ENCODE results near the gene LINC00237.

Gene LINC00237

DNA sequence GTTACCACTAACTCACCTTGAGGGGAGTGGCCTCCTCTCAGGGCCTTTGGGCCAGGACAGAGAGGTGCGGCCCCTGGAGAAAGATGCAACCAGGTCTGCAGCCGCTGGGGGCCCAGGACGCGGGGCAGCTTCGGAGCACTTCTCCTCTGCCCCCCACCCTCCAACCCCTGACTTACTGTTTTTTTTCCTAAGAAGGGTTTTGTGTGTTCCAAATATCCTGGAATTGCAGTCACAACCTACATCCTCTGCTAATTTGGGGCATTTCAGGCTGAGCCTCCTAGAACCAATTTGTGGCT is 1.7 kb downstream of the LINC00237 start:
- DNase-seq (ENCODE audit: low read depth): no peak
- no peak for TF ChIP-seq CTCF (IDR thresholded peaks at IDR 0.05; ENCODE audit: control insufficient read depth, extremely low read depth, insufficient read depth)
- no peak overlapping the region for H3K4me3 ChIP-seq (ENCODE audit: low read depth, low read length)

DNA sequence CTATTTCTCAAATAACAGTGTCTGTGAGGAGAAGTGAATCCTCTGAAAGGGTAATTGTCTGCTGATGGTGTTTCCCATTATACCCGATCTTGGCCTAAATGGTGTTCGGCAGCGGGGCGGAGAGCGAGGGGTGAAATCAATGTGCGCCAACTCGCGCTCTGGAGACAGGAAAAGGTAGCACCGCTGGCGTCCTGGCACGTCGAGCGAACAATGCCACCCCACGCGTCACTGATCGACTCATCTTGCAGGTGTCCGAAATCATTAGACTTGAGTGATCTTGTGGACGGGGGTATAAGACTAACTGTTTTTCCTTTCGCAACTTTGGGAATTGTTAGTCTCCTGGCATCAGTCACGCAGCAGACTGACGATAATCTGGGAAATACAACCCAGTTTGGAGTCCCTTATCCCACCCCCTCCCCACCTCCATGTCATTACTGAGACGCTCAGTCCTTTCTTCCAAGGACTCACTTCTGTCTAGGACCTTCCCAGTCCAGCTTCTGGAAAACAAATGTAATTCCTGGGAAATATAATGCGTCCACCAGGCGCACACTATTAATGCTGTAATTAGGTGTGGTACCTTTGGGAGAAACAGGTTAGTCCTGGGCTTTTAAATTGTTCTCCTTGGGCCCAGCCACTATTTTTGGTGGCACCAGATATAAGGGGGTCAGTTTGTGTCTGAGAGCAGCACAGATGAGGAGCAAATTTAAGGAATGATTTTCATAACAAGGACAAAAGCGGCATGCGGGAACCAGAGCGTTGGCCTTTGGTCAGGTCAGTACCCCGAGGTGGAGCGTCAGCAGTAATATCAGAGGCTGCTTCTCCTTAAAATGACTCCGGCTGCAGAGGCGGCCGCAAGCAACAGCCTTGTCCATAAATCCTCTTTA is 2.3 kb downstream of the LINC00237 start:
- no peak overlapping the region for H3K4me3 ChIP-seq (ENCODE audit: low read depth, low read length)
- no peak for TF ChIP-seq CTCF (IDR thresholded peaks at IDR 0.05; ENCODE audit: control insufficient read depth, extremely low read depth, insufficient read depth)
- no peak for DNase-seq (ENCODE audit: low read depth)

GRCh38 chr20:21102603-21103311 is 3.4 kb downstream of the LINC00237 start:
- DNase-seq (ENCODE audit: low read depth): no peak

DNA sequence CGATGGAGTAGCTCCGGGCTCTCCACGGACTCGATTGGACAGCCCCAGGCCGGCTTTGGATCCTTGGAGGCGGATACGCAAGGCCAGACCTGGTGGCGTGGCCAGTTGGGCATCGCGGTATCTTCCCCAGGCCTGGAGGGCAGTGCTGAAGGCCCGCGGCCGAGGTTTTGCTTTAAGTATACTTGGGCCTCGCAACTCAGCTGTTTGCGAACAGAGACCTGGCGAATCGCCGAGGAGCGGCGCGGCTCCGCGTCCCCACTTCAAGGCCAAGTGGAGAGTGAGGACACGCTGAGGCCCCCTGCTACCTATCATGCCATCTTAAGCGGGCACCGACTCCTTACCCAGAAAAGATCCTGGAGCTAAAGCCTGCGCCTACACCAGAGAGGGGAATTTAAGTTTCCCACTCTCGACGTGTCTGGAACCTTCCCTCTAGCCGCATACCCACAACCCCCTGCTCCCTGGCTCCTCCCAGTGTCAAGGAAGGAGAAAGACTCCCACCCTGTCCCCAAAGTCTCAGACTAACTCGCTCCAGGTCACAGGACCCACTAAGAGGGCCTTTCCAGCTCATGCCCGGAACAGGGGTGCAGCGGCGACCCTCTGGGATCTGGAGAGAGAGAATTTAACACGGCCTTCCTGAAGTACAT is 4.1 kb downstream of the LINC00237 start:
- no peak overlapping the region for H3K4me3 ChIP-seq (ENCODE audit: low read depth, low read length)
- TF ChIP-seq CTCF (IDR thresholded peaks at IDR 0.05; ENCODE audit: control insufficient read depth, extremely low read depth, insufficient read depth): no peak
- no peak for DNase-seq (ENCODE audit: low read depth)

More at GRCh38 chr20:21102603-21103311, 3.4 kb downstream of the LINC00237 start:
- no peak overlapping the region for H3K4me3 ChIP-seq (ENCODE audit: low read depth, low read length)
- TF ChIP-seq CTCF (IDR thresholded peaks at IDR 0.05; ENCODE audit: control insufficient read depth, extremely low read depth, insufficient read depth): no peak

GRCh38 chr20:21101453-21101931 is 4.7 kb downstream of the LINC00237 start:
- DNase-seq (ENCODE audit: low read depth): no peak
- TF ChIP-seq CTCF (IDR thresholded peaks at IDR 0.05; ENCODE audit: control insufficient read depth, extremely low read depth, insufficient read depth): no peak
- no peak overlapping the region for H3K4me3 ChIP-seq (ENCODE audit: low read depth, low read length)

DNA sequence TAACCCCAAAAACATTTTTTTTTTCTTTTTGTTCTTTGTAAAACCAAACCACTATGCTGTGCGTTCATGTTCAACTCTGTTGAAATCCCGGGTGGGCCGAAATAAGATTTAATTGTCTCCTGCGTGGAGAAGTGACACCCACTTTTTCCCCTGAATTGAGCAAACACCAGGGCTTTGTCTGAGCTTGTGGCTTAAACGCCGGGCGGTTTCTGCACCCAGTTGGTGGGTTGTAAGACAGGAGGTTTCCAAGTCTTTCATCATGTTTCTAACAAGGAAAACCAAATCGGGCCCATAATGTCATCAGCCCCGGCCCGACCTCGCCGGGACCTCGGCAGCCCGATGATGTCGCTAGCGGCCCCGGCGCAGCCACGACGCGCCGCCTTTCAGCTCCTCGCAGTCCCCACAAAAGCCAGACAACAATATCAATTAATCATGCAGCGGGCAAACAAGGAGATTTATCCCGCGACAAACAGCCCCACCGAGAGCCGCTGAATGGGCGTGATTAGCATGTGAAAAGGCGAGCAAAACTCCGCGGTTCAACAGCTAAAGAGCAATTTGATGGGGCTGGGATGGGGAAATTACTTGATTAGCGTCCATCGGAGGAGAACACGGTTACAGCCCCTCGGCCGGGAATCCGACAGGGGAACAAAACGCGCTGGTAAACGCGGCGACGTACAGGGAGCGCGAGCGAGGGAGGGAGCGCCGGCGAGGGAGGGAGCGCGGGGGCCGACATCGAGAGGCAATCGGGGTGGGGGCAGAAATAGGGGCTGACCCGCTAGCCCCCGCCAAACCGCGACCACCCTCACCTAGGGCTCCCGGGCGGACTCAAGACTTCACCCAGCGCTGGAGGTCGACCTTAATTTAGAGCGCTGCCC is 5.3 kb downstream of the LINC00237 start:
- no peak overlapping the region for H3K4me3 ChIP-seq (ENCODE audit: low read depth, low read length)
- no peak for TF ChIP-seq CTCF (IDR thresholded peaks at IDR 0.05; ENCODE audit: control insufficient read depth, extremely low read depth, insufficient read depth)
- DNase-seq (ENCODE audit: low read depth): no peak

All from LNCaP clone FGC (cell line).